Immature natural killer cell (primary cell): ENCODE results near the gene EML4. TPM values are rescaled to one million over a fixed set of nuclear protein-coding genes. Genes with fewer than 3 reads are reported as not detected.

ENCODE experiments used
- DNase-seq, 3 donors: peaks; one replicate each; pipeline ENCODE4 v3.0.0; 2022; ENCODE audit warnings: mixed read lengths in 1 of 3
- H3K27ac Mint-ChIP-seq, 6 donors: one replicate each; pipeline ENCODE4 v1.8.0; 2020; ENCODE audit warnings: mixed read lengths in 6 of 6, mild to moderate bottlenecking in 5 of 6, inconsistent platforms in 4 of 6, moderate library complexity in 3 of 6
- H3K27me3 Mint-ChIP-seq, 3 donors: one replicate each; pipeline ENCODE4 v1.8.0; 2020 to 2021; ENCODE audit warnings: low read depth in 3 of 3, mild to moderate bottlenecking in 3 of 3, mixed read lengths in 3 of 3, moderate library complexity in 3 of 3, inconsistent platforms in 1 of 3
- H3K36me3 Mint-ChIP-seq, 3 donors: one replicate each; pipeline ENCODE4 v1.8.0; 2020; ENCODE audit warnings: mixed read lengths in 3 of 3, inconsistent platforms in 2 of 3, mild to moderate bottlenecking in 2 of 3
- H3K4me1 Mint-ChIP-seq, 2 donors: one replicate each; pipeline ENCODE4 v1.8.0; 2020; ENCODE audit warnings: inconsistent platforms in 2 of 2, mild to moderate bottlenecking in 2 of 2, mixed read lengths in 2 of 2, moderate library complexity in 1 of 2
- H3K4me3 Mint-ChIP-seq, 5 donors: one replicate each; pipeline ENCODE4 v1.8.0; 2020; ENCODE audit warnings: mild to moderate bottlenecking in 5 of 5, mixed read lengths in 5 of 5, inconsistent platforms in 3 of 5, moderate library complexity in 3 of 5
- H3K9me3 Mint-ChIP-seq, 6 donors: one replicate each; pipeline ENCODE4 v1.8.0; 2020; ENCODE audit warnings: mild to moderate bottlenecking in 6 of 6, mixed read lengths in 6 of 6, inconsistent platforms in 4 of 6, moderate library complexity in 3 of 6
- polyA plus RNA-seq, 3 donors: library from polyadenylated mRNA; unstranded; fragments of 300-500 nt; fragmentation: Illumina TruSeq; gene quantifications; one replicate each; pipeline ENCODE4 v1.2.3, GENCODE V29; 2021

The EML4 gene
- polyA plus RNA-seq, 3 donors from 2014 or later: 16.1 to 35.3 (median 28.9) TPM

DNA sequence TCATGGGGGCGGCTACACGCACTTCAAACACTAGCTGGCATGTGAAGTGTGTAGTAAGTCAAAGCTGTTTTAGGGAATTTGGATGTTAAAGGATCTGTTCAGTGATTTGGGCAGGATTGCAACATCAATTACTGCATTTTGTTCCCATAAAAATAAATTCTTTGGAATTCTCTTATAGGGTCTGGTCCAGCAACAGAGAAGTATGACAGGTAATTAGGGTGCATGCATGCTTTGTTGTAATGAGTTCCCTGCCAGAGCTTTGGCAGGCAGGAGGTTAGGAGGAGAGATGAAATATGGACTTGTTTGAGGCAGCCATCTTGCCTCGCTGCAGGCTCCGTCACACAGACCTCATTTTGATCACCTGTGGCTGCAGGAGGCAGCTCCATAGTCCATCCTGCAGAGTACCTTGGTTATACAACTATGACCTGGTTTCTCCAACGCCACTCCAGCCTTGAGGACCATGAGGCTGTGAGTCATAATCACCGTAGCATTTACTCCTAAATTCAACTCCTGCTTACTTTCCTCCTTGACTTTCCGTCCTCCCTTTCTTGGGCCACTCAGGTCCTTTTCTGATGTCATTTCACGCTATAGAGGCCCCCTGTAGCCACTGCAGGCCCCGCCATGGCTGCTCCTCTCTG is 26.5 kb upstream of the EML4 start:
- H3K27me3 Mint-ChIP-seq: peaks cover 2 to 6% (median 3%) of the 10 kb centered on the region in 3 donors
- peak overlapping the region in 1 of 6 donors; percentile 73 for H3K27ac Mint-ChIP-seq
- peaks cover 6 to 7% of the 10 kb centered on the region in 2 donors for H3K4me1 Mint-ChIP-seq
- no peaks in the 10 kb centered on the region for H3K9me3 Mint-ChIP-seq
- H3K4me3 Mint-ChIP-seq: no peak overlapping the region
- no peak for DNase-seq
- peaks cover 0 to 5% (median 0%) of the 10 kb centered on the region in 3 donors for H3K36me3 Mint-ChIP-seq

- Mint-ChIP-seq H3K4me1 (no peaks in the 10 kb centered on the region), H3K27ac (no peak overlapping the region), H3K4me3 (no peak overlapping the region), H3K27me3 (peaks cover 0 to 4% (median 3%) of the 10 kb centered on the region in 3 donors), H3K36me3 (no peaks in the 10 kb centered on the region), H3K9me3 (peaks cover 0 to 3% (median 0%) of the 10 kb centered on the region in 6 donors)
- DNase-seq: no peak
These were observed 21.4 kb upstream of the EML4 start for GRCh38 chr2:42147641-42148274.

GRCh38 chr2:42150159-42150558 is 19.0 kb upstream of the EML4 start:
- H3K27ac Mint-ChIP-seq: peak overlapping the region in 1 of 6 donors; percentile 63
- no peaks in the 10 kb centered on the region for H3K36me3 Mint-ChIP-seq
- no peak for DNase-seq
- peaks cover 0 to 3% (median 0%) of the 10 kb centered on the region in 6 donors for H3K9me3 Mint-ChIP-seq
- H3K4me1 Mint-ChIP-seq: no peaks in the 10 kb centered on the region
- H3K27me3 Mint-ChIP-seq: peaks cover 0 to 4% (median 0%) of the 10 kb centered on the region in 3 donors
- no peak overlapping the region for H3K4me3 Mint-ChIP-seq

DNA sequence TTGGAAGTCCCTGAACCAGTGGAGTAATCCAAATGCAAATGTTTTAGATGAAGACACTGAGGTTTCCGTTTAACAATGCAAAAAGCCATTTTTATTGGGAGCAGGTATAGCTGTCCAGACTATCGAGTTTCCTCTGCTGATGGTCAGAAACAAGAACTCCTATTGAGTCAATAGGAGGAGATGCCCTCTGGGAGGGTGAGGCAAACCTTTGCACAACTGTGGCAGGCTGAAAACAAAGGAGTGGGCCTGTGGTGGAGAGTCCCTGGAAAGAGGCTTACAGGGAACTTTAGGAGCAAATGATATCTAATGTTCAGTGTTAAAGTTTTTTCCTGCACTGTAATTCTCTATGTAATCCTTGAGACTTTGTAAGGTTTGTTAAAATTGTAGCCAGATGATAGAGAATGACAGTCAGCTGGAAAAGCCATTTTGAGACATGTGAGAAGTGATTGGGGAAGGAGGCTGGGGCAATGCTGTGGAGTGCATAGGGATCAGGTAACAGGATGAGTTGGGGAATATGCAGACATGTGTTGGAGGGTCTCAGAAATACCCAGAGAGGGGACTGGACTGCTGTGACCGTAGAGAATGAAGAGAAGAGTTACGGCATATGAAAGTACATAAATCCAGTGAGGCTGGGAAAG is 15.1 kb upstream of the EML4 start:
- H3K4me3 Mint-ChIP-seq: no peak overlapping the region
- no peak for DNase-seq
- no peaks in the 10 kb centered on the region for H3K4me1 Mint-ChIP-seq
- H3K27me3 Mint-ChIP-seq: peaks cover 0 to 4% (median 0%) of the 10 kb centered on the region in 3 donors
- H3K27ac Mint-ChIP-seq: peak overlapping the region in 1 of 6 donors; percentile 36
- no peaks in the 10 kb centered on the region for H3K36me3 Mint-ChIP-seq
- no peaks in the 10 kb centered on the region for H3K9me3 Mint-ChIP-seq

GRCh38 chr2:42156721-42157120 is 12.4 kb upstream of the EML4 start:
- H3K36me3 Mint-ChIP-seq: no peaks in the 10 kb centered on the region
- no peak for DNase-seq
- peaks cover 0 to 6% (median 1%) of the 10 kb centered on the region in 3 donors for H3K27me3 Mint-ChIP-seq
- no peak overlapping the region for H3K4me3 Mint-ChIP-seq
- no peaks in the 10 kb centered on the region for H3K4me1 Mint-ChIP-seq
- H3K27ac Mint-ChIP-seq: no peak overlapping the region
- no peaks in the 10 kb centered on the region for H3K9me3 Mint-ChIP-seq

- no peaks in the 10 kb centered on the region for H3K9me3 Mint-ChIP-seq
- H3K27me3 Mint-ChIP-seq: peaks cover 0 to 8% (median 3%) of the 10 kb centered on the region in 3 donors
- no peak for DNase-seq
- H3K4me1 Mint-ChIP-seq: no peaks in the 10 kb centered on the region
- H3K36me3 Mint-ChIP-seq: peaks cover 0 to 3% (median 0%) of the 10 kb centered on the region in 3 donors
- no peak overlapping the region for H3K27ac Mint-ChIP-seq
- H3K4me3 Mint-ChIP-seq: no peak overlapping the region
These were observed 7.7 kb upstream of the EML4 start for GRCh38 chr2:42161444-42161843.

- Mint-ChIP-seq H3K9me3 (no peaks in the 10 kb centered on the region), H3K36me3 (peaks cover 0 to 3% (median 0%) of the 10 kb centered on the region in 3 donors), H3K27ac (no peak overlapping the region)
These were observed 5.6 kb upstream of the EML4 start for GRCh38 chr2:42163444-42164045.

DNA sequence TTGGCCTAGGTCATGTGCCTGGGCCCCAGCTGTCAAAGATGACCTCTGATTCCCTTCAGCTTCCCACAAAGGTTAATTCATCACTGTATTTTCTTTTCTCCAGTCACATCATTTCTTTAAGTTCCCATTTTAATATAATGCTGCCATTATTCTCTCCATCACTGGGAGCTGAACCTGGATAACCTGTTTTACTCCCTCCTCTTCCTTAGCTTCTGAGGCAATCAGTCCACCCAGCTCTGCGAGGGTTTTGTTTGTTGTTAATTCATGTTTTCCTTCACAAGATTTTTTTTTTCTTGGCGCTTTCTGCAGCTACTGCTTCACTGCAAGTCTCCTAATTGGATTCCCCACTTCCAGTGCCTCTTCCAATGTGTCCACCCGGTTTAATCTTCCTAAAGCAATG is 5.1 kb upstream of the EML4 start:
- peaks cover 1 to 11% (median 4%) of the 10 kb centered on the region in 3 donors for H3K27me3 Mint-ChIP-seq
- H3K4me3 Mint-ChIP-seq: no peak overlapping the region
- no peak overlapping the region for H3K27ac Mint-ChIP-seq
- H3K9me3 Mint-ChIP-seq: no peaks in the 10 kb centered on the region
- peaks cover 0 to 3% (median 0%) of the 10 kb centered on the region in 3 donors for H3K36me3 Mint-ChIP-seq
- DNase-seq: no peak
- H3K4me1 Mint-ChIP-seq: peaks cover 4 to 9% of the 10 kb centered on the region in 2 donors

More at GRCh38 chr2:42163444-42164045, 5.6 kb upstream of the EML4 start:
- H3K27me3 Mint-ChIP-seq: peaks cover 0 to 8% (median 3%) of the 10 kb centered on the region in 3 donors
- peaks cover 0 to 4% of the 10 kb centered on the region in 2 donors for H3K4me1 Mint-ChIP-seq
- H3K4me3 Mint-ChIP-seq: no peak overlapping the region
- no peak for DNase-seq

- Mint-ChIP-seq H3K27ac (no peak overlapping the region), H3K4me1 (peaks cover 4 to 9% of the 10 kb centered on the region in 2 donors), H3K4me3 (no peak overlapping the region), H3K27me3 (peaks cover 2 to 10% (median 5%) of the 10 kb centered on the region in 3 donors), H3K36me3 (peaks cover 0 to 3% (median 0%) of the 10 kb centered on the region in 3 donors), H3K9me3 (no peaks in the 10 kb centered on the region)
- no peak for DNase-seq
These were observed 4.2 kb upstream of the EML4 start for GRCh38 chr2:42164971-42165370.

DNA sequence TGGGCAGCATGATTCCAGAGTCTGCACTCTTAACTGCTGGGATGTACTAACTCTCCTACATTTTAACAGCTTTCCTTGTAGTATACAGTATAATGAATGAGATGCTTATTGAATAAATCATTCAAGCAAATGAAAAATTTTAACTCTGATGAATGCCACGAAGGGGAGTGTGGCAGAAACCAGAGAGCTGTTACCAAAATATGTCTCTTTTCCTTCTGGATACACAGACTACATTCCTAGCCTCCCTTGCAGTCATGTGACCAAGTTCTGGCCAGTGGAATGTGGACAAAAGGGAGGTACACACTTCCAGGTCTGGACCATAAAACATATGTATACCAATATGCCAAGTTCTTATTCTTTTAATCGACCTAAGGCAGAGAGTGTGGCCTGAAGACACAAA is 1.7 kb upstream of the EML4 start:
- Mint-ChIP-seq H3K4me3 (no peak overlapping the region), H3K4me1 (peaks cover 4 to 9% of the 10 kb centered on the region in 2 donors), H3K36me3 (peaks cover 0 to 3% (median 0%) of the 10 kb centered on the region in 3 donors), H3K27ac (peak overlapping the region in 4 of 6 donors; percentile 26 to 87 (median 57)), H3K9me3 (no peaks in the 10 kb centered on the region), H3K27me3 (peaks cover 2 to 5% (median 5%) of the 10 kb centered on the region in 3 donors)
- DNase-seq: no peak

DNA sequence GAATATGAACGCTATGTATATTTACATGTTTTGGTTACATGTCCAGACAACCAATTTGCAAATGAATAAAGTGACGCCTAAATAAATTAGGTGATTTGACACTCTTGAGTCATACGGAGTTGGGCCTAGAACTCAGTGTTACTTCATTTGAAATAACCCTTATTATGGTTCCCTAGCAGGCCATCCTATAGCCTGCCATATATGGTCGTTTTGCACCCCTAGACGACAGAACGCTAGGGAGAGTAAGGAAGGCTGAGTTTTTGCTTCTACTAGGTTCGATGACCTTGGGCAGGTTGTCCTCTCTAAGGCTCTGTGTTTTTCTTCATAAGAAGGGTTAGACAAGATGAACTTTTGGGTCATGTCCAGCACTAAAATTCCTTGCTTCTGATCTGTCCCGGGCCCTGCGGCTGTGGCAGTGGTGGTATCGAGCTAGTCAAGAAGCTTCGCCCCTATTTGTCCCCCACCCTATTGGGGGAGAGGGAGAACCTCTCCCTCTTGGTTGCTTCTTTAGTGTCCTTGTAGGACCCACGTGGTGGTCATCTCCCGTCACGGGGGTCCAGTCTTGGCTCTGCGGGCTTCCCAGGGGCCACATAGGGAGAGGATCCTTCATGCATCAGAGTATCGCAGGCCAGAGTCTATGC is 574 bp upstream of the EML4 start:
- Mint-ChIP-seq H3K4me1 (peaks cover 9 to 13% of the 10 kb centered on the region in 2 donors), H3K27ac (peak overlapping the region in 4 of 6 donors; percentile 77 to 91 (median 84)), H3K4me3 (peak overlapping the region in 2 of 5 donors; percentile 54 to 63), H3K9me3 (no peaks in the 10 kb centered on the region), H3K27me3 (peaks cover 2 to 5% (median 3%) of the 10 kb centered on the region in 3 donors), H3K36me3 (peaks cover 0 to 3% (median 0%) of the 10 kb centered on the region in 3 donors)
- DNase-seq: no peak

DNA sequence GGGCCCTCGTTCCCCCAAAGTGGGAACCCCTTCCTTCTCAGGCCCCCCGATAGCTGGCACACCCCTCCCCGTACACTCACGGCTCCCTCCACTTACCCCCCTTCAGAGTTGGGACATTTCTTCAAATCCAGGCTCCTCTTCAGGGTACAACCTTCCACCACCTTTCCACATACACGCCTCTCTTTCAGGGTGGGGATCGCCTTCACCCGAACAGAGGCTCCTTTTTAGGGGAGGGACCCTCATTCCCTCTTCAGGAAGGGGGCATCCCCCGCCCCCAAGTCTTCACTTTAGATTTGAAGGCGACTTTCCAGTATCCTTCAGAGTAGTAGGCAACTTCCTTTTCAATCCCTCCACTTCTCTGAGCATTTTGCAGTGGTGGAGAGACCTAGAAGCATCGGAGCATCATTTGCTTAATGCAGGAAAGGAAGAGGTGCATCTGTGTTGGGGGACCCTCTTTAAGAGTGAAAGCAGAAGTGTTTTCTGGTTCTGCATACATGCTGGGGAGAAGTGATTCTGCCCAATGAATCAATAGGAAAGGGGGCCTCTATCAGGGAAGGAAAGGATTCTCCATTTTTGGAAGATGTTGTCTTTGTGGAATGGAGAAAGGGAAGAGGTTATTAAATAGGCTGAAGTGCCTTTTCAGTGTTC is 845 bp downstream of the EML4 start:
- Mint-ChIP-seq H3K27ac (no peak overlapping the region), H3K4me3 (no peak overlapping the region)
- peak in 1 of 3 donors; percentile 19 for DNase-seq

More for the DNA sequence above, 845 bp downstream of the EML4 start:
- Mint-ChIP-seq H3K27me3 (peaks cover 2 to 3% (median 2%) of the 10 kb centered on the region in 3 donors), H3K4me1 (peaks cover 9 to 13% of the 10 kb centered on the region in 2 donors), H3K36me3 (no peaks in the 10 kb centered on the region), H3K9me3 (no peaks in the 10 kb centered on the region)
